Mammary microvascular endothelial cell (primary cell): ENCODE measurements around the gene AWAT2. TPM values are rescaled to one million over a fixed set of nuclear protein-coding genes. Genes with fewer than 3 reads are reported as not detected.

Experiments used
- total RNA-seq: library from RNA; depleted of rRNA; stranded (reverse); fragments of >200 nt; gene quantifications from 2 replicates; pipeline ENCODE4 v1.2.3, GENCODE V29; 2015

Gene AWAT2, protein sequence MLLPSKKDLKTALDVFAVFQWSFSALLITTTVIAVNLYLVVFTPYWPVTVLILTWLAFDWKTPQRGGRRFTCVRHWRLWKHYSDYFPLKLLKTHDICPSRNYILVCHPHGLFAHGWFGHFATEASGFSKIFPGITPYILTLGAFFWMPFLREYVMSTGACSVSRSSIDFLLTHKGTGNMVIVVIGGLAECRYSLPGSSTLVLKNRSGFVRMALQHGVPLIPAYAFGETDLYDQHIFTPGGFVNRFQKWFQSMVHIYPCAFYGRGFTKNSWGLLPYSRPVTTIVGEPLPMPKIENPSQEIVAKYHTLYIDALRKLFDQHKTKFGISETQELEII
- not detected in 2 replicates for total RNA-seq

GRCh38 chrX:70049925-70050324, at the start of gene AWAT2:
Gene AWAT2 (minus strand): TSS chrX:70049938. CDS start chrX:70049932, 6 bp downstream.

DNA sequence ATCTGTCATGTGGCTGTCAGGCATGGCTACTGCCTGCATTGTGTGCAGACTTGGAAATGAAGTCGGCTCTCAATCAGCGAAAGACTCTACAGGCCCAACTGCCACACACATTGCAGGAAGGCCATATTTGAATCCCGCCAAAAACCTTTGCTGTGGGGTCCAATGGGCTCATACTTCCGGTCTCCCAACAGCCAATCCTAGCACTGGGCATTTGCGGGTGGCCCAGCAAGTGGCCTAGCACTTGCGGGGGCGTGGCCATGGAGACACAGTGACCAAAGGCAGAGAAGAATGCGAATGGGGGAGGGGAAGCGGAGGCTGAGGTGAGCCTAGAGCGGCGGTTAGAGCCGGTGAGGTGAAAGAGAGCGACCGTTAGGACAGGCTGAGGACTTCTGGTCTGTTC, 12.3 kb upstream of the AWAT2 start, which contains the start of gene OTUD6A:
OTUD6A (plus strand) TSS at position 382 of the 400 bp plus-strand sequence. CDS start 68 bp downstream, outside the sequence.

Other genes with a start within 250 kb of the AWAT2 start
- not detected in 2 replicates for gene OTUD6A, start 12.5 kb upstream of the AWAT2 start, total RNA-seq
- 41.4 and 41.8 TPM in 2 replicates for gene IGBP1, start 83.5 kb upstream of the AWAT2 start, total RNA-seq
- gene DGAT2L6, start 127.5 kb upstream of the AWAT2 start, total RNA-seq: 0.20 TPM in 1 of 2 replicates, not detected in the other
- gene AWAT1, start 184.7 kb upstream of the AWAT2 start, total RNA-seq: not detected in 2 replicates
- gene P2RY4, start 210.3 kb upstream of the AWAT2 start, total RNA-seq: not detected in 2 replicates
- gene ARR3, start 218.4 kb upstream of the AWAT2 start, total RNA-seq: not detected in 2 replicates
- not detected in 2 replicates for gene RAB41, start 232.2 kb upstream of the AWAT2 start, total RNA-seq
- 50.4 and 53.7 TPM in 2 replicates for gene PDZD11, start 240.0 kb upstream of the AWAT2 start, total RNA-seq
- gene KIF4A, start 240.2 kb upstream of the AWAT2 start, total RNA-seq: 21.1 and 21.7 TPM in 2 replicates